ENCODE results near the gene RPL28. TPM values are rescaled to one million over a fixed set of nuclear protein-coding genes. Genes with fewer than 3 reads are reported as not detected.
A peak's percentile ranks its signal among the peaks of the same experiment; 100 is the strongest.

RPL28 gene
- total and polyA plus RNA-seq, 10 of the 15 experiments (the other 5 are each of a cell fraction or from before 2014, with no cell fraction given), result 260 to 3,542 (median 891) TPM

DNA sequence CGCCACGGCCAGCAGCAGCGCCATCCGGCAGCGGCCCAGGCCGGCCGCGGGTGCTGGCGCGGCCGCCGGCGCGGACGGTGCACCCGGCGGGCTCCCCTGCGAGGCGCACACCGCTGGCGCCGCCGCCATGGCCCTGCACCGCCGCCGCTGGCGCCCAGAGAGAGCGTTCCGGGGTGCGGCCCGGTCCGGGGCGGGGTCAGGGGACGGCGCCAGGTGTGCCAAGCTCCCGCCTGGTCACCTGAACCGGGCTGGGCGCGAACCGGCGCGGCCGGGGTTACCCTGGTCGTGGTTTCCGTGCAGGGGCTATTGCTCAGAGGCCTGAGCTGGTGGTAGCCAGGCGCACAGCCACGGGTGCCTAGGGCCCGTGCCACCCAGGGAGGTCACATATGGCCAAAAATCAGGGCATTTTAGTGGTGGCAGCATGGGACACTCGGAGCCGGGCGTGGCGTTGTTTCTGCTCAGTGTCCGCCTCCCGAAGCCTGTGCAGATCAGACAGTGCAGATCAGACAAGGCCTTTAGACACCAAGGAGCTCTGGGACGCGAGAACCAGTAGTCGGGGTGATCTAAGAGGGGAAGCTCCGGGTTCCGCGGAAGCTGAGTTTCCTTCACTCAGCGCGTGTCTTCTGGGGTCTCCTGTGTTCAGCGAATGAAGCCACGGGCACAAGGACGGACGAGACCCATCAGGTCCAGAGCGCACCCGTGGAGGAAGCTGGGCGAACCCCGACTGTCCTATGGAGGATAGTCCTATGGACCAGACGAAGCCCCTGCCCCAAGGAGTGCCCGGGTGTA is 1.4 kb upstream of the RPL28 start, which contains the start of gene TMEM238 (continued):
- TF ChIP-seq, protein P1, sequence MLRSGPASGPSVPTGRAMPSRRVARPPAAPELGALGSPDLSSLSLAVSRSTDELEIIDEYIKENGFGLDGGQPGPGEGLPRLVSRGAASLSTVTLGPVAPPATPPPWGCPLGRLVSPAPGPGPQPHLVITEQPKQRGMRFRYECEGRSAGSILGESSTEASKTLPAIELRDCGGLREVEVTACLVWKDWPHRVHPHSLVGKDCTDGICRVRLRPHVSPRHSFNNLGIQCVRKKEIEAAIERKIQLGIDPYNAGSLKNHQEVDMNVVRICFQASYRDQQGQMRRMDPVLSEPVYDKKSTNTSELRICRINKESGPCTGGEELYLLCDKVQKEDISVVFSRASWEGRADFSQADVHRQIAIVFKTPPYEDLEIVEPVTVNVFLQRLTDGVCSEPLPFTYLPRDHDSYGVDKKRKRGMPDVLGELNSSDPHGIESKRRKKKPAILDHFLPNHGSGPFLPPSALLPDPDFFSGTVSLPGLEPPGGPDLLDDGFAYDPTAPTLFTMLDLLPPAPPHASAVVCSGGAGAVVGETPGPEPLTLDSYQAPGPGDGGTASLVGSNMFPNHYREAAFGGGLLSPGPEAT (IDR thresholded peaks at IDR 0.05; ENCODE audit: low read depth), result no peak
- TF ChIP-seq ZNF592 (IDR thresholded peaks at IDR 0.05) (no peak), HDGF (IDR thresholded peaks at IDR 0.05) (no peak), CBX3 (IDR thresholded peaks at IDR 0.05; ENCODE audit: borderline replicate concordance, low read depth) (no peak), ZBTB40 (IDR thresholded peaks at IDR 0.05; ENCODE audit: borderline replicate concordance) (no peak), ETV6 (conservative IDR thresholded peaks at IDR 0.05 in 1 of 2, IDR thresholded peaks at IDR 0.05 in 1 of 2; ENCODE audit: borderline replicate concordance in 1 of 2, low read depth in 1 of 2) (no peak), YY1 (IDR thresholded peaks at IDR 0.05; ENCODE audit: low read depth, low read length) (peak; percentile 70), SREBF2 (IDR thresholded peaks at IDR 0.05; ENCODE audit: low read length) (no peak), SMARCA5 (IDR thresholded peaks at IDR 0.05) (no peak), KDM1A (IDR thresholded peaks at IDR 0.05; ENCODE audit: borderline replicate concordance) (no peak), BHLHE40 (IDR thresholded peaks at IDR 0.05; ENCODE audit: borderline replicate concordance in 1 of 2, low read depth in 2 of 2, low read length in 1 of 2) (peak in 1 of 2 experiments; percentile 49; a peak in 2 of 4 replicates), TARDBP (IDR thresholded peaks at IDR 0.05; ENCODE audit: borderline replicate concordance) (no peak), HDAC2 (IDR thresholded peaks at IDR 0.05) (no peak)
- TF ChIP-seq, protein P2, sequence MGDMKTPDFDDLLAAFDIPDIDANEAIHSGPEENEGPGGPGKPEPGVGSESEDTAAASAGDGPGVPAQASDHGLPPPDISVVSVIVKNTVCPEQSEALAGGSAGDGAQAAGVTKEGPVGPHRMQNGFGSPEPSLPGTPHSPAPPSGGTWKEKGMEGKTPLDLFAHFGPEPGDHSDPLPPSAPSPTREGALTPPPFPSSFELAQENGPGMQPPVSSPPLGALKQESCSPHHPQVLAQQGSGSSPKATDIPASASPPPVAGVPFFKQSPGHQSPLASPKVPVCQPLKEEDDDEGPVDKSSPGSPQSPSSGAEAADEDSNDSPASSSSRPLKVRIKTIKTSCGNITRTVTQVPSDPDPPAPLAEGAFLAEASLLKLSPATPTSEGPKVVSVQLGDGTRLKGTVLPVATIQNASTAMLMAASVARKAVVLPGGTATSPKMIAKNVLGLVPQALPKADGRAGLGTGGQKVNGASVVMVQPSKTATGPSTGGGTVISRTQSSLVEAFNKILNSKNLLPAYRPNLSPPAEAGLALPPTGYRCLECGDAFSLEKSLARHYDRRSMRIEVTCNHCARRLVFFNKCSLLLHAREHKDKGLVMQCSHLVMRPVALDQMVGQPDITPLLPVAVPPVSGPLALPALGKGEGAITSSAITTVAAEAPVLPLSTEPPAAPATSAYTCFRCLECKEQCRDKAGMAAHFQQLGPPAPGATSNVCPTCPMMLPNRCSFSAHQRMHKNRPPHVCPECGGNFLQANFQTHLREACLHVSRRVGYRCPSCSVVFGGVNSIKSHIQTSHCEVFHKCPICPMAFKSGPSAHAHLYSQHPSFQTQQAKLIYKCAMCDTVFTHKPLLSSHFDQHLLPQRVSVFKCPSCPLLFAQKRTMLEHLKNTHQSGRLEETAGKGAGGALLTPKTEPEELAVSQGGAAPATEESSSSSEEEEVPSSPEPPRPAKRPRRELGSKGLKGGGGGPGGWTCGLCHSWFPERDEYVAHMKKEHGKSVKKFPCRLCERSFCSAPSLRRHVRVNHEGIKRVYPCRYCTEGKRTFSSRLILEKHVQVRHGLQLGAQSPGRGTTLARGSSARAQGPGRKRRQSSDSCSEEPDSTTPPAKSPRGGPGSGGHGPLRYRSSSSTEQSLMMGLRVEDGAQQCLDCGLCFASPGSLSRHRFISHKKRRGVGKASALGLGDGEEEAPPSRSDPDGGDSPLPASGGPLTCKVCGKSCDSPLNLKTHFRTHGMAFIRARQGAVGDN (IDR thresholded peaks at IDR 0.05), result no peak; the same call in 1 of the 2 replicates
